Measurements from ENCODE around the gene NUMBL. TPM values are rescaled to one million over a fixed set of nuclear protein-coding genes. Genes with fewer than 3 reads are reported as not detected.

NUMBL gene
- total and polyA plus RNA-seq, 2 of the 4 experiments (the other 2 are of a cell fraction): 6.3 to 29.0 TPM

DNA sequence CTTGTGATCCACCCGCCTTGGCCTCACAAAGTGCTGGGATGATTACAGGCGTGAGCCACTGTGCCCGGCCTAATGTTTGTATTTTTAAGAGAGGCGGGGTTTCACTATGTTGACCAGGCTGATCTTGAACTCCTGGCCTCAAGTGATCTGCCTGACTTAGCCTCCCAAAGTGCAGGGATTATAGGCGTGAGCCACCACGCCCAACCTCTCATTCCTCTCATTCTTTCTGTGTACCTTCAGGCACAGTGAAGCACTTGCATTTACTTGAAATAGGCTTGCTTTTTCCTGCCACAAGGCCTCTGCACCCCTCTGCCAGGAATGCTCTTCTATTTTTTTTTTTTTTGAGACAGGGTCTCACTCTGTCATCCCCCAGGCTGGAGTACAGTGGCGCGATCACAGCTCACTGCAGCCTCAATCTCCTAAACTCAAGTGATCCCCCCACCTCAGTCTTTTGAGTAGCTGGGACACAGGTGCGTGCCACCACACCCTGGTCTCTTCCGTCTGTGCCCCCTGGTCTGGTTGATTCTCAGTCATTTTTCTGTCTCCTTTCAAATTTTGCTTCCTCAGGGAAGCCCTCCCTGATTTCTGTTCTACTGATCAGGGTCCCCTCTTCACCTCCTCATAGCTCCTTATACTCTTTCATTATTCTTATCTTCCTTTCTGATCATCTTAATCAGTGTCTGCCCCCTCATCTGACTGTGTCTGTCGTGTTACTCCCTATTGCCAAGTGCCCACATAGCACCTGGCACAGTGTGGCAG is 44.7 kb upstream of the NUMBL start:
- Histone ChIP-seq H3K4me2 (ENCODE audit: low read depth, low read length) (no peak overlapping the region), H2BK15ac (ENCODE audit: low read depth, low read length) (no peak overlapping the region), H3K4me1 (ENCODE audit: control insufficient read depth, insufficient read depth, low read length) (no peaks in the 10 kb centered on the region), H3K4ac (ENCODE audit: low read depth, low read length) (no peak overlapping the region), H3K23ac (ENCODE audit: low read depth, low read length) (no peak overlapping the region), H3K9me3 (ENCODE audit: control insufficient read depth, insufficient read depth, low read length) (no peaks in the 10 kb centered on the region), H2BK20ac (ENCODE audit: low read depth, low read length) (no peak overlapping the region), H2BK5ac (ENCODE audit: low read depth, low read length, poor library complexity, severe bottlenecking) (no peak overlapping the region), H4K8ac (ENCODE audit: low read depth in 2 of 2, low read length in 2 of 2) (no peak overlapping the region), H3K56ac (ENCODE audit: extremely low read depth, insufficient read depth, low read length) (no peak overlapping the region), H3K27ac (ENCODE audit: insufficient read depth, low read length) (no peak overlapping the region), H3K27me3 (ENCODE audit: control insufficient read depth, insufficient read depth, low read length) (no peaks in the 10 kb centered on the region), H4K20me1 (ENCODE audit: insufficient read depth, low read length) (no peaks in the 10 kb centered on the region), H4K91ac (ENCODE audit: insufficient read depth, low read depth, low read length) (no peak overlapping the region), H3K18ac (ENCODE audit: low read depth, low read length) (no peak overlapping the region), H3K36me3 (ENCODE audit: control insufficient read depth, insufficient read depth, low read length) (peaks cover 66% of the 10 kb centered on the region), H3K79me1 (ENCODE audit: low read depth in 1 of 2, low read length in 2 of 2) (peaks cover 0 to 4% of the 10 kb centered on the region in 2 experiments; a peak in 1 of 4 replicates), H2BK120ac (ENCODE audit: low read depth, low read length) (no peak overlapping the region), H3K4me3 (ENCODE audit: insufficient read depth, low read depth, low read length) (no peak overlapping the region), H3K14ac (replicated peaks; ENCODE audit: low read depth, low read length) (no peak overlapping the region), H3K9me1 (ENCODE audit: insufficient read depth, low read length) (no peaks in the 10 kb centered on the region), H4K5ac (ENCODE audit: low read depth, low read length) (no peak overlapping the region), H2AK5ac (ENCODE audit: low read depth, low read length) (no peak overlapping the region), H2AK9ac (replicated peaks; ENCODE audit: low read depth, low read length, poor library complexity) (no peak overlapping the region), H2AFZ (replicated peaks; ENCODE audit: low read length, poor library complexity) (no peak overlapping the region), H3K9ac (ENCODE audit: low read depth, low read length) (no peak overlapping the region)
- ChIA-PET POLR2A (ENCODE audit: unreplicated experiment) (no interaction called here), CTCF (no interaction called here)
- dilution Hi-C loops (cut with HindIII; ENCODE audit: low sequenced_read_pairs, unreplicated experiment) (no loop called here), intact Hi-C loops (cut with micrococcal nuclease) (no loop called here), in situ Hi-C loops (cut with MboI; ENCODE audit: low sequenced_read_pairs) (no loop called here)
- 94% methylated on average over 6 of the region's 11 CpGs; no CpG with 5 or more reads in 1 of the 2 experiments for WGBS, 2 experiments (ENCODE audit: extremely low coverage in 2 of 2, insufficient read length in 1 of 2)
- BruUV-seq (replicated peaks): no TSS peak
- ATAC-seq (ENCODE audit: low read depth): no peak
- DNase-seq: no peak
- TF ChIP-seq RCOR1 (IDR thresholded peaks at IDR 0.05; ENCODE audit: insufficient replicate concordance, low read length) (no peak), FOS (IDR thresholded peaks at IDR 0.05; ENCODE audit: low read depth, low read length) (no peak), BHLHE40 (IDR thresholded peaks at IDR 0.05; ENCODE audit: low read depth, low read length) (no peak), MAZ (IDR thresholded peaks at IDR 0.05; ENCODE audit: borderline replicate concordance, low read depth, low read length) (no peak), MAFK (IDR thresholded peaks at IDR 0.05; ENCODE audit: low read depth, low read length) (no peak), SMC3 (IDR thresholded peaks at IDR 0.05; ENCODE audit: low read depth, low read length) (no peak), POLR2A (IDR thresholded peaks at IDR 0.05; ENCODE audit: low read depth, low read length) (no peak), CEBPB (IDR thresholded peaks at IDR 0.05; ENCODE audit: low read depth, low read length) (no peak), CHD1 (IDR thresholded peaks at IDR 0.05; ENCODE audit: low read depth, low read length) (no peak), RAD21 (IDR thresholded peaks at IDR 0.05; ENCODE audit: low read length) (no peak)
- TF ChIP-seq, protein P1, sequence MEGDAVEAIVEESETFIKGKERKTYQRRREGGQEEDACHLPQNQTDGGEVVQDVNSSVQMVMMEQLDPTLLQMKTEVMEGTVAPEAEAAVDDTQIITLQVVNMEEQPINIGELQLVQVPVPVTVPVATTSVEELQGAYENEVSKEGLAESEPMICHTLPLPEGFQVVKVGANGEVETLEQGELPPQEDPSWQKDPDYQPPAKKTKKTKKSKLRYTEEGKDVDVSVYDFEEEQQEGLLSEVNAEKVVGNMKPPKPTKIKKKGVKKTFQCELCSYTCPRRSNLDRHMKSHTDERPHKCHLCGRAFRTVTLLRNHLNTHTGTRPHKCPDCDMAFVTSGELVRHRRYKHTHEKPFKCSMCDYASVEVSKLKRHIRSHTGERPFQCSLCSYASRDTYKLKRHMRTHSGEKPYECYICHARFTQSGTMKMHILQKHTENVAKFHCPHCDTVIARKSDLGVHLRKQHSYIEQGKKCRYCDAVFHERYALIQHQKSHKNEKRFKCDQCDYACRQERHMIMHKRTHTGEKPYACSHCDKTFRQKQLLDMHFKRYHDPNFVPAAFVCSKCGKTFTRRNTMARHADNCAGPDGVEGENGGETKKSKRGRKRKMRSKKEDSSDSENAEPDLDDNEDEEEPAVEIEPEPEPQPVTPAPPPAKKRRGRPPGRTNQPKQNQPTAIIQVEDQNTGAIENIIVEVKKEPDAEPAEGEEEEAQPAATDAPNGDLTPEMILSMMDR (conservative IDR thresholded peaks at IDR 0.05; ENCODE audit: low read depth, low read length): no peak
- TF ChIP-seq, protein P2, sequence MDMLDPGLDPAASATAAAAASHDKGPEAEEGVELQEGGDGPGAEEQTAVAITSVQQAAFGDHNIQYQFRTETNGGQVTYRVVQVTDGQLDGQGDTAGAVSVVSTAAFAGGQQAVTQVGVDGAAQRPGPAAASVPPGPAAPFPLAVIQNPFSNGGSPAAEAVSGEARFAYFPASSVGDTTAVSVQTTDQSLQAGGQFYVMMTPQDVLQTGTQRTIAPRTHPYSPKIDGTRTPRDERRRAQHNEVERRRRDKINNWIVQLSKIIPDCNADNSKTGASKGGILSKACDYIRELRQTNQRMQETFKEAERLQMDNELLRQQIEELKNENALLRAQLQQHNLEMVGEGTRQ (IDR thresholded peaks at IDR 0.05; ENCODE audit: low read depth, low read length): no peak
- TF ChIP-seq, protein P3, sequence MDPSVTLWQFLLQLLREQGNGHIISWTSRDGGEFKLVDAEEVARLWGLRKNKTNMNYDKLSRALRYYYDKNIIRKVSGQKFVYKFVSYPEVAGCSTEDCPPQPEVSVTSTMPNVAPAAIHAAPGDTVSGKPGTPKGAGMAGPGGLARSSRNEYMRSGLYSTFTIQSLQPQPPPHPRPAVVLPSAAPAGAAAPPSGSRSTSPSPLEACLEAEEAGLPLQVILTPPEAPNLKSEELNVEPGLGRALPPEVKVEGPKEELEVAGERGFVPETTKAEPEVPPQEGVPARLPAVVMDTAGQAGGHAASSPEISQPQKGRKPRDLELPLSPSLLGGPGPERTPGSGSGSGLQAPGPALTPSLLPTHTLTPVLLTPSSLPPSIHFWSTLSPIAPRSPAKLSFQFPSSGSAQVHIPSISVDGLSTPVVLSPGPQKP (IDR thresholded peaks at IDR 0.05; ENCODE audit: borderline replicate concordance, low read depth, low read length): no peak
